Measurements from ENCODE around the gene TARS2. TPM values are rescaled to one million over a fixed set of nuclear protein-coding genes. Genes with fewer than 3 reads are reported as not detected.

TARS2 gene
- total RNA-seq, 1 experiment from 2014 or later, result 42.9 TPM

- TF ChIP-seq FOXK1 (CRISPR knock-in tag; IDR thresholded peaks at IDR 0.05) (no peak), MYBL2 (CRISPR knock-in tag; IDR thresholded peaks at IDR 0.05) (no peak), NR1H2 (CRISPR knock-in tag; IDR thresholded peaks at IDR 0.05) (no peak), CBFB (CRISPR knock-in tag; IDR thresholded peaks at IDR 0.05; ENCODE audit: low read depth) (no peak), JAZF1 (CRISPR knock-in tag; IDR thresholded peaks at IDR 0.05) (no peak), CREB1 (CRISPR knock-in tag; IDR thresholded peaks at IDR 0.05) (no peak), ZMAT4 (CRISPR knock-in tag; IDR thresholded peaks at IDR 0.05) (no peak), GABPB1 (CRISPR knock-in tag; IDR thresholded peaks at IDR 0.05) (no peak), SMAD4 (CRISPR knock-in tag; IDR thresholded peaks at IDR 0.05) (no peak), NR3C1 (CRISPR knock-in tag; conservative IDR thresholded peaks at IDR 0.05; ENCODE audit: low read depth) (no peak), SOX15 (CRISPR knock-in tag; IDR thresholded peaks at IDR 0.05) (no peak), AFF4 (CRISPR knock-in tag; IDR thresholded peaks at IDR 0.05; ENCODE audit: borderline replicate concordance) (no peak), NFYB (CRISPR knock-in tag; conservative IDR thresholded peaks at IDR 0.05; ENCODE audit: low read depth) (no peak), ZNF416 (CRISPR knock-in tag; IDR thresholded peaks at IDR 0.05) (no peak), MAX (CRISPR knock-in tag; IDR thresholded peaks at IDR 0.05) (no peak), ATF3 (CRISPR knock-in tag; conservative IDR thresholded peaks at IDR 0.05) (no peak), ATF2 (CRISPR knock-in tag; IDR thresholded peaks at IDR 0.05; ENCODE audit: borderline replicate concordance, low read depth) (no peak)
- TF ChIP-seq, protein P1, sequence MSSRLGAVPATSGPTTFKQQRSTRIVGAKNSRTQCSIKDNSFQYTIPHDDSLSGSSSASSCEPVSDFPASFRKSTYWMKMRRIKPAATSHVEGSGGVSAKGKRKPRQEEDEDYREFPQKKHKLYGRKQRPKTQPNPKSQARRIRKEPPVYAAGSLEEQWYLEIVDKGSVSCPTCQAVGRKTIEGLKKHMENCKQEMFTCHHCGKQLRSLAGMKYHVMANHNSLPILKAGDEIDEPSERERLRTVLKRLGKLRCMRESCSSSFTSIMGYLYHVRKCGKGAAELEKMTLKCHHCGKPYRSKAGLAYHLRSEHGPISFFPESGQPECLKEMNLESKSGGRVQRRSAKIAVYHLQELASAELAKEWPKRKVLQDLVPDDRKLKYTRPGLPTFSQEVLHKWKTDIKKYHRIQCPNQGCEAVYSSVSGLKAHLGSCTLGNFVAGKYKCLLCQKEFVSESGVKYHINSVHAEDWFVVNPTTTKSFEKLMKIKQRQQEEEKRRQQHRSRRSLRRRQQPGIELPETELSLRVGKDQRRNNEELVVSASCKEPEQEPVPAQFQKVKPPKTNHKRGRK (CRISPR knock-in tag; IDR thresholded peaks at IDR 0.05; ENCODE audit: borderline replicate concordance), result no peak
- TF ChIP-seq, protein P2, sequence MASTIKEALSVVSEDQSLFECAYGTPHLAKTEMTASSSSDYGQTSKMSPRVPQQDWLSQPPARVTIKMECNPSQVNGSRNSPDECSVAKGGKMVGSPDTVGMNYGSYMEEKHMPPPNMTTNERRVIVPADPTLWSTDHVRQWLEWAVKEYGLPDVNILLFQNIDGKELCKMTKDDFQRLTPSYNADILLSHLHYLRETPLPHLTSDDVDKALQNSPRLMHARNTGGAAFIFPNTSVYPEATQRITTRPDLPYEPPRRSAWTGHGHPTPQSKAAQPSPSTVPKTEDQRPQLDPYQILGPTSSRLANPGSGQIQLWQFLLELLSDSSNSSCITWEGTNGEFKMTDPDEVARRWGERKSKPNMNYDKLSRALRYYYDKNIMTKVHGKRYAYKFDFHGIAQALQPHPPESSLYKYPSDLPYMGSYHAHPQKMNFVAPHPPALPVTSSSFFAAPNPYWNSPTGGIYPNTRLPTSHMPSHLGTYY (CRISPR knock-in tag; IDR thresholded peaks at IDR 0.05), result no peak
- ChIA-PET CTCF (no interaction called here), POLR2A (no interaction called here)
- no peak overlapping the region for H3K4me3 Mint-ChIP-seq
- no peaks in the 10 kb centered on the region for H3K9me3 Mint-ChIP-seq
- no peaks in the 10 kb centered on the region for H3K4me1 Mint-ChIP-seq
- H3K27me3 Mint-ChIP-seq (ENCODE audit: low read depth), result no peaks in the 10 kb centered on the region; the same call in 1 of the 2 replicates
- no peak overlapping the region for H3K27ac Mint-ChIP-seq
- DNase-seq (ENCODE audit: low spot score), result no peak
- H3K36me3 Mint-ChIP-seq, result no peaks in the 10 kb centered on the region
- no peak for ATAC-seq
Observed at GRCh38 chr1:150525348-150525747, 38.1 kb downstream of the TARS2 start.

Data from WTC11 (cell line).